Measurements from ENCODE around the gene ABHD17A.
"Not testable (repeated sequence)": the region's sequence is repeated elsewhere in the genome, so short reads cannot be mapped to it uniquely, and the experiment has no call there.

DNA sequence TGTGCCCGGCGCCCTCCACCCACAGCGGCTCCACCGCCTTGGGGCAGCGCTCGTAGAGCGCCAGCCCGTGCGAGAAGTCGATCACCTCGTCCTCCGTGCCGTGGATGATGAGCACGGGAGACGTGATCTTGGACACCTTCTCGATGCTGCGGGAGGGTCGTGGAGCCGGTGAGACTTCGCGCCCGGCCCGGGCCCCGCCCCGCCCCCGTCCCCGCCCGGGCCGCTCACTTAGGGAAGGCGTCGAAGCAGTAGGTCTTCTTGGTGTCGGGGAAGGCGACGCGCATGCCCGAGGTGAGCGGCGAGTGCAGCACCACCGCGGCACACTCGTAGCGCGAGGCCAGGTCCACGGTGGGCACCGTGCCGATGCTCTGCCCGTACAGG is 8.0 kb downstream of the ABHD17A start:
- TF ChIP-seq, protein P1, sequence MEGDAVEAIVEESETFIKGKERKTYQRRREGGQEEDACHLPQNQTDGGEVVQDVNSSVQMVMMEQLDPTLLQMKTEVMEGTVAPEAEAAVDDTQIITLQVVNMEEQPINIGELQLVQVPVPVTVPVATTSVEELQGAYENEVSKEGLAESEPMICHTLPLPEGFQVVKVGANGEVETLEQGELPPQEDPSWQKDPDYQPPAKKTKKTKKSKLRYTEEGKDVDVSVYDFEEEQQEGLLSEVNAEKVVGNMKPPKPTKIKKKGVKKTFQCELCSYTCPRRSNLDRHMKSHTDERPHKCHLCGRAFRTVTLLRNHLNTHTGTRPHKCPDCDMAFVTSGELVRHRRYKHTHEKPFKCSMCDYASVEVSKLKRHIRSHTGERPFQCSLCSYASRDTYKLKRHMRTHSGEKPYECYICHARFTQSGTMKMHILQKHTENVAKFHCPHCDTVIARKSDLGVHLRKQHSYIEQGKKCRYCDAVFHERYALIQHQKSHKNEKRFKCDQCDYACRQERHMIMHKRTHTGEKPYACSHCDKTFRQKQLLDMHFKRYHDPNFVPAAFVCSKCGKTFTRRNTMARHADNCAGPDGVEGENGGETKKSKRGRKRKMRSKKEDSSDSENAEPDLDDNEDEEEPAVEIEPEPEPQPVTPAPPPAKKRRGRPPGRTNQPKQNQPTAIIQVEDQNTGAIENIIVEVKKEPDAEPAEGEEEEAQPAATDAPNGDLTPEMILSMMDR (IDR thresholded peaks at IDR 0.05), result not testable (repeated sequence)
- TF ChIP-seq POLR2AphosphoS5 (IDR thresholded peaks at IDR 0.05; ENCODE audit: insufficient read depth in 1 of 2, low read depth in 1 of 2); POLR2A (IDR thresholded peaks at IDR 0.05): not testable (repeated sequence)
